Common myeloid progenitor, CD34-positive (primary cell): ENCODE data around the gene AP5M1.

Experiments used
- CTCF ChIA-PET: fragments of 350-600 bp; sonication (Branson Sonifier 250); formaldehyde crosslinking; loops from one replicate; lab custom pipeline; 2021; ENCODE audit warnings: antibody characterized with exemption; lab: Charles Lee
- POLR2A ChIA-PET: fragments of 350-600 bp; sonication (Branson Sonifier 250); formaldehyde crosslinking; loops from one replicate; lab custom pipeline; 2021; ENCODE audit warnings: antibody characterized with exemption; lab: Charles Lee
- DNase-seq, 3 donors: peaks; one replicate each; pipeline versions ENCODE4 v3.0.0 to v3.0.0-alpha.2; 2013
- H3K27ac ChIP-seq, 2 experiments: 1 replicate in 1 of 2; 2 replicates in 1 of 2; pipeline ENCODE4 v1.7.0; 2013; ENCODE audit warnings: inconsistent platforms in 2 of 2, low read length in 2 of 2, mild to moderate bottlenecking in 2 of 2, low read depth in 1 of 2, moderate library complexity in 1 of 2; ENCODE audit not compliant: severe bottlenecking in 2 of 2, insufficient read depth in 1 of 2, poor library complexity in 1 of 2
- H3K27me3 ChIP-seq, 5 experiments: replicated peaks in 2 of 5; 1 replicate in 3 of 5; 2 replicates in 2 of 5; pipeline versions ENCODE4 v1.6.1 to v1.7.0; 2013; ENCODE audit warnings: low read length in 4 of 5, mild to moderate bottlenecking in 2 of 5, moderate library complexity in 2 of 5, inconsistent platforms in 1 of 5; ENCODE audit not compliant: insufficient read depth in 5 of 5, control insufficient read depth in 4 of 5
- H3K36me3 ChIP-seq, 4 experiments: 1 replicate in 2 of 4; 2 replicates in 2 of 4; pipeline versions ENCODE4 v1.6.1 to v1.7.0; 2013; ENCODE audit warnings: low read length in 3 of 4, control low read depth in 1 of 4, mild to moderate bottlenecking in 1 of 4; ENCODE audit not compliant: control insufficient read depth in 4 of 4, insufficient read depth in 4 of 4
- H3K4me1 ChIP-seq, 4 experiments: 1 replicate in 3 of 4; 2 replicates in 1 of 4; pipeline versions ENCODE4 v1.6.1 to v1.7.1; 2013; ENCODE audit warnings: low read length in 3 of 4, mild to moderate bottlenecking in 3 of 4, control low read depth in 1 of 4, inconsistent platforms in 1 of 4, moderate library complexity in 1 of 4; ENCODE audit not compliant: control insufficient read depth in 4 of 4, insufficient read depth in 4 of 4; ENCODE audit errors: control extremely low read depth in 1 of 4
- H3K4me3 ChIP-seq, 7 experiments: 1 replicate in 4 of 7; 2 replicates in 3 of 7; pipeline versions ENCODE4 v1.5.1 to v1.7.0; 2013; ENCODE audit warnings: mild to moderate bottlenecking in 7 of 7, low read length in 6 of 7, moderate library complexity in 6 of 7, inconsistent platforms in 2 of 7, low read depth in 2 of 7, control low read depth in 1 of 7; ENCODE audit not compliant: insufficient read depth in 4 of 7, control insufficient read depth in 1 of 7; ENCODE audit errors: extremely low read depth in 1 of 7
- H3K9me3 ChIP-seq, 5 experiments: 1 replicate in 4 of 5; 2 replicates in 1 of 5; pipeline versions ENCODE4 v1.6.1 to v1.7.1; 2013; ENCODE audit warnings: low read length in 4 of 5, mild to moderate bottlenecking in 2 of 5, inconsistent platforms in 1 of 5, low read depth in 1 of 5, moderate library complexity in 1 of 5; ENCODE audit not compliant: control insufficient read depth in 4 of 5, insufficient read depth in 2 of 5; ENCODE audit errors: control extremely low read depth in 1 of 5
- WGBS: methylation state at CpG from one replicate; pipeline ENCODE4 v1.1.5; 2013; ENCODE audit not compliant: insufficient coverage; 5-methylcytosine and 5-hydroxymethylcytosine counted together

The AP5M1 gene

DNA sequence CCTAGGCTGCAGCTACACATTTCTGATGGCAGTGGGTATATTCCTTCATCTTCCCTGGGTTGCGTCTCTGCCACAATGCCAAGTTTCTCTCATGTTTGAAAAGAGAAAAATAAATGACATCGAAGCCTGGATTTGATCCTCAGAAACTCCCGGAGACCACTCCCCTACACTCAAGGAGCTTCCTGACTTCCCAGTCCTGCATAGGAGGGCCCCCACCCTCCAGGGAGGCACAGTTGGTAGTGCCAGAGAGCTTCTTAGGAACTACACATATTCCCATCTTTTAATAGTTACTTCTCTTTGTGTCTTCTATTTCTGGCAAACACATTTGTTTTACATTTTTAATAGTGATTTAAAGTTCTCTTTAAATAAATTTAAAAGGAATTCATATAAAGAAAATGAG is 30.7 kb downstream of the AP5M1 start:
- Histone ChIP-seq H3K27ac (no peak overlapping the region), H3K36me3 (no peaks in the 10 kb centered on the region), H3K4me3 (no peak overlapping the region), H3K9me3 (no peaks in the 10 kb centered on the region), H3K27me3 (peaks cover 0 to 6% (median 2%) of the 10 kb centered on the region in 5 experiments), H3K4me1 (no peaks in the 10 kb centered on the region)
- ChIA-PET CTCF (no interaction called here), POLR2A (no interaction called here)
- no peak for DNase-seq
- WGBS: 89% methylated on average over 3 of the region's 3 CpGs

DNA sequence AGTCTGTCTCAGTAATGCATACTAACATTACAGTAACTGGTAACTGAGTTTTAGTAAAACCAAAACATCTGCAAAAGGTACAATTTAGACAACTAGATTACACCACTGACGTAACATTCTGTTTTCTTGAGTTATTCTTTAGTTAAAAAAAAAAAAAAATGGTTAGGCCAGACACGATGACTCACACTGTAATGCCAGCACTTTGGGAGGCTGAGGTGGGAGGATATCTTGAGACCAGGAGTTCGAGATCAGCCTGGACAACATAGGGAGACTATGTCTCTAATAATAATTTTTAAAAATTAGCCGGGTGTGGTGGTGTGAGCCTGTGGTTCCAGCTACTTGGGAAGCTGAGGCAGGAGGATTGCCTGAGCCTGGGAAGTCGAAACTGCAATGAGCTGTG is 34.1 kb downstream of the AP5M1 start:
- no peak for DNase-seq
- H3K27ac ChIP-seq: no peak overlapping the region
- no peaks in the 10 kb centered on the region for H3K9me3 ChIP-seq
- H3K36me3 ChIP-seq: no peaks in the 10 kb centered on the region
- no peak overlapping the region for H3K4me3 ChIP-seq
- POLR2A ChIA-PET: no interaction called here
- H3K4me1 ChIP-seq: no peaks in the 10 kb centered on the region
- H3K27me3 ChIP-seq: peaks cover 2 to 9% (median 6%) of the 10 kb centered on the region in 5 experiments
- CTCF ChIA-PET: no interaction called here
- 100% methylated on average over 1 of the region's 5 CpGs for WGBS

DNA sequence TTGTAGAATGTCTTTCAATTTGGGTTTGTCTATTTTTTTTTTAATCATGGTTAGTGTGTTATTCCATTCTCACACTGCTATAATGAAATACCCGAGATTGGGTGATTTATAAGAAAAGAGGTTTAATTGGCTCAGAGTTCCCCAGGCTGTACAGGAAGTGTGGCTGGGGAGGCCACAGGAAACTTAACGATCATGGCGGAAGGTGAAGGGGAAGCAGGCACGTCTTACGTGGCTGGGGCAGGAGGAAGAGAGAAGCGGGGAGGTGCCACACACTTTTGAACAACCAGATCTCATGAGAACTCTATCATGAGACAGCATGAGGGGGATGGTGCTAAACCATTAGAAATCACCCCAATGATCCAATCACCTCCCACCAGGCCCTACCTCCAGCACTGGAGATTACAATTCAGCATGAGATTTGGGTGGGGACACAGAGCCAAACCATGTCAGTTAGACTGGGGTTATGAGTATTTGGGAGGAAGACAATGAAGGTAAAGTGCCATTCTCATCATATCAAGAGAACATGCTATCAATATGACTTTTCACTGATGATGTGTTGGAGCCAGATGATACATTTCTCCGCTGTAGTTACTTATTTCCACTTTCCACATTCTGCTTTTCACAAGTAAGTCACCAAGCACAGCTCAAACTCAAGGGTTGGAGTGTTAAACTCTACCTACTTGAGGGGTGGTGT is 45.8 kb downstream of the AP5M1 start:
- ChIA-PET CTCF (interaction anchor here (1.4 kb wide), 1 partner anchor 822 kb away, joined by 3 read pairs; no protein-coding TSS in a partner anchor), POLR2A (no interaction called here)
- 10% methylated on average over 6 of the region's 7 CpGs for WGBS
- H3K9me3 ChIP-seq: peaks cover 0 to 2% (median 0%) of the 10 kb centered on the region in 5 experiments
- peak; percentile 6 to 66 (median 45) for DNase-seq
- H3K27me3 ChIP-seq: peaks cover 0 to 7% (median under 1%) of the 10 kb centered on the region in 5 experiments
- no peak overlapping the region for H3K27ac ChIP-seq
- H3K36me3 ChIP-seq: no peaks in the 10 kb centered on the region
- H3K4me1 ChIP-seq: peaks cover 0 to 4% (median 0%) of the 10 kb centered on the region in 4 experiments
- no peak overlapping the region for H3K4me3 ChIP-seq

DNA sequence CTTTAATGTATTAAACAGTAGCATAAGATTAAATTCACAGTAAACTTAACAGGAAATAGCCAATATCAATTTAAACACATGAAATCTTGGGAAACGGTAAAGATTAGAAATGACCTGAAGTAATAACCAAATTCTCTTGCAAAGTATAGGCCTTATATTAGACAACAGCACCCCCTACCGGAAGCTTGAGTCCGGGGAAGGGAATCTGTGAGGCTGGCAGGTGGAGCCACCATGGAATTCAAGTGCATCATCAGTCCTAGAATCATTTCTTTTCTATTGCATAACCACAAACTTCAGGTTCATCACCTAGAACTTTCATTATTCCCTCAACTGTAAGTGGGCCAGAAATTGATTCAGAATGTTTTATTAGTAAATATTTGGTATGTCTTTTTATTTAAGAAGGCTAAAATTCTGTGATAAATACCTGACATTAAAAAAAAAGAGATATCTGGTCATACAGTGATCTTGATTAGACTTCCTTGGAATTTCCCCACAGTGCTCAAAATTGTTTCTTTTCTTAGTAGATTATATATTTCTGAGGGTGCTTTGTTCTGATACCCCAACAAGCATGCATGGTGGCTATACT is 48.6 kb downstream of the AP5M1 start:
- WGBS: 6% methylated on average over 2 of the region's 3 CpGs
- POLR2A ChIA-PET: no interaction called here

DNA sequence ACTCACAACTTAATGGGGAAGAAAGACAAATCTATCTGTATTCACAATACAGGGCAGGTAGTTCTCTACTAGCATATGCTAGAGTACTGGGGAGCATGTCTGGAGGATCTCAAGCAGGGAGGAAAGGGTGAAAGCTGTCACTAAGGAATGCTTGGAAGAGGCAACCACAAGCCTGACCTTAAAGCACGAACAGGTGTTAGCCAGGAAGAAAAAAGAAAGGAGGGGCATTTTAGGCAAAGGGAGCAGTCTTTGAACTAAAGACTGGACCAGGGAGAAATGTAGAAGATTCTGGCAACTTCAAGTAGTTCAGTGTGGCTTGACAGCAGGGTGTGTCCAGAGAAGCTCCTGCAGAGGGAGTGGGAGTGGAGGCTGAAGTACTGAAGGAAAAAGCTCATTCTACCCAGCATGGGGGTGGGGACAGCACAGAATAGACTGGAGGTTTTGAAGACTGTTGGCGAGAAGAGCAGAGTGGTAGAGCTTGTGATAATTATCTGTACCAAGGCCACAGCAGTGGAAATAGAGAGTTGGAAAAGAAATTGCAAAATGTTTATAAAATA is 50.9 kb downstream of the AP5M1 start:
- Histone ChIP-seq H3K4me1 (no peaks in the 10 kb centered on the region), H3K9me3 (no peaks in the 10 kb centered on the region), H3K36me3 (no peaks in the 10 kb centered on the region), H3K4me3 (no peak overlapping the region), H3K27me3 (peaks cover 2 to 15% (median 9%) of the 10 kb centered on the region in 5 experiments), H3K27ac (no peak overlapping the region)
- ChIA-PET CTCF (interaction anchor here (1.1 kb wide), 1 partner anchor 89 kb away, joined by 3 read pairs; no protein-coding TSS in a partner anchor), POLR2A (no interaction called here)
- WGBS: 75% methylated on average over 2 of the region's 2 CpGs
- no peak for DNase-seq

More for the DNA sequence above, 48.6 kb downstream of the AP5M1 start:
- H3K27ac ChIP-seq: no peak overlapping the region
- H3K9me3 ChIP-seq: peaks cover 0 to 2% (median 0%) of the 10 kb centered on the region in 5 experiments
- DNase-seq: peak; percentile 76 to 87 (median 81)
- H3K27me3 ChIP-seq: peaks cover 0 to 15% (median 9%) of the 10 kb centered on the region in 5 experiments
- no peak overlapping the region for H3K4me3 ChIP-seq
- CTCF ChIA-PET: interaction anchor here (1.1 to 1.6 kb wide), 4 partner anchors 14 to 828 kb away, joined by 3 to 6 read pairs (median 4); no protein-coding TSS in a partner anchor
- peaks cover 0 to 4% (median 0%) of the 10 kb centered on the region in 4 experiments for H3K4me1 ChIP-seq
- no peaks in the 10 kb centered on the region for H3K36me3 ChIP-seq

DNA sequence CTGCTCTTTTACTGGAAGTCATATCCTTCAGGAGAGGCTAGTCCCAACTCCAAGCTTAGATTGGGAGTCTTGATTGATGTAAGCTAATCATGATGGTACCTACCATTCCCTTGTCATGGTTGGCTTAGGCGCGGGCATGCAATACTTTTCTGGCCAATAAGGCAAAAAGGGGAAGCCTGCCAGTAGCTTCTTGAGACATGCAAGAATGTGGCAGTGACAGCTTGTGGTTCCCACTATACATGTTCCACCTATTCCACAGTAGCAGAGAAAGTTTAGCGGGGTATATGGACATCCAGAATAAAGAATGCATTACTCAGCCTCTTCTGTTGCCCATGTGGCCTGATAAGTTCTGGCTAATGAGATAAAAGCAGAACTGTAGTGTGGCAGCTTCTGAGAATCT is 55.0 kb downstream of the AP5M1 start:
- peak in 2 of 3 donors; percentile 41 to 60 for DNase-seq
- WGBS: 100% methylated on average over 1 of the region's 3 CpGs
- POLR2A ChIA-PET: no interaction called here
- no peaks in the 10 kb centered on the region for H3K4me1 ChIP-seq
- H3K27ac ChIP-seq: no peak overlapping the region
- H3K36me3 ChIP-seq: no peaks in the 10 kb centered on the region
- H3K27me3 ChIP-seq: peaks cover 2 to 12% (median 6%) of the 10 kb centered on the region in 5 experiments
- no peaks in the 10 kb centered on the region for H3K9me3 ChIP-seq
- CTCF ChIA-PET: no interaction called here
- H3K4me3 ChIP-seq: no peak overlapping the region

DNA sequence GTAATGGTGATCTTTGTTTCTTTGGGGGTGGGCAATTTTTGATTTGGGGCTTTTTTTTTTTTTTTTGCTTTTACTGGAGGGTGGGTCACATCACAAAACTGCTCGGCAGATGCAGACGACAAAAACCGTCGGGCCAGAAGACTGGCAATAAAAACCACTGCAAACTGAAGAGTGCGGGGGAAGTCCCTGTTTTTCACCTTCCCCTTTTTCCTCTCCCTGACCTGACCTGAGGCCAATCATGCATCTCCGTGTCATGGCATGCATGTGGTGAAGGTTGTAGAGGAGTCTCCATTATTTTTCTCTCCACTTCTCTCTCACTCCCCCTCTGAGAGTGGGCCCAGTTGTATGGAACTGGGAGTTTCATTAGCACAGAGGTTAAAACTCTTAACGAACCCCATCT is 57.5 kb downstream of the AP5M1 start:
- Histone ChIP-seq H3K36me3 (no peaks in the 10 kb centered on the region), H3K4me1 (no peaks in the 10 kb centered on the region), H3K27me3 (peaks cover 0 to 4% (median 1%) of the 10 kb centered on the region in 5 experiments), H3K9me3 (no peaks in the 10 kb centered on the region), H3K4me3 (no peak overlapping the region), H3K27ac (no peak overlapping the region)
- POLR2A ChIA-PET: no interaction called here
- CTCF ChIA-PET: no interaction called here
- DNase-seq: peak in 2 of 3 donors; percentile 26 to 30
- 93% methylated on average over 5 of the region's 7 CpGs for WGBS
